ENCODE measurements around the gene DNAJC13. TPM values are rescaled to one million over a fixed set of nuclear protein-coding genes. Genes with fewer than 3 reads are reported as not detected.

Gene DNAJC13
- total RNA-seq, 1 experiment from 2014 or later = 28.5 TPM

- DNase-seq (ENCODE audit: low spot score) (no peak), ATAC-seq (no peak)
- CTCF ChIA-PET = no interaction called here
- no peak for TF ChIP-seq ZNF232 (CRISPR knock-in tag; IDR thresholded peaks at IDR 0.05)
- TF ChIP-seq TP53 (CRISPR knock-in tag; IDR thresholded peaks at IDR 0.05) = no peak
- TF ChIP-seq, protein P1, sequence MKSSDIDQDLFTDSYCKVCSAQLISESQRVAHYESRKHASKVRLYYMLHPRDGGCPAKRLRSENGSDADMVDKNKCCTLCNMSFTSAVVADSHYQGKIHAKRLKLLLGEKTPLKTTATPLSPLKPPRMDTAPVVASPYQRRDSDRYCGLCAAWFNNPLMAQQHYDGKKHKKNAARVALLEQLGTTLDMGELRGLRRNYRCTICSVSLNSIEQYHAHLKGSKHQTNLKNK (CRISPR knock-in tag; IDR thresholded peaks at IDR 0.05) = no peak
- no peak for TF ChIP-seq MYBL2 (CRISPR knock-in tag; IDR thresholded peaks at IDR 0.05)
- no peak for TF ChIP-seq GRHL2 (CRISPR knock-in tag; IDR thresholded peaks at IDR 0.05; ENCODE audit: insufficient replicate concordance, severe bottlenecking)
- no peak for TF ChIP-seq TEAD4 (CRISPR knock-in tag; IDR thresholded peaks at IDR 0.05)
- no peak for TF ChIP-seq ZNF396 (CRISPR knock-in tag; IDR thresholded peaks at IDR 0.05; ENCODE audit: borderline replicate concordance)
- no peak for TF ChIP-seq STAT6 (CRISPR knock-in tag; conservative IDR thresholded peaks at IDR 0.05; ENCODE audit: low read depth)
- no peak for TF ChIP-seq HMGXB4 (CRISPR knock-in tag; IDR thresholded peaks at IDR 0.05)
- no peak for TF ChIP-seq PRRX2 (CRISPR knock-in tag; IDR thresholded peaks at IDR 0.05)
- TF ChIP-seq, protein P2, sequence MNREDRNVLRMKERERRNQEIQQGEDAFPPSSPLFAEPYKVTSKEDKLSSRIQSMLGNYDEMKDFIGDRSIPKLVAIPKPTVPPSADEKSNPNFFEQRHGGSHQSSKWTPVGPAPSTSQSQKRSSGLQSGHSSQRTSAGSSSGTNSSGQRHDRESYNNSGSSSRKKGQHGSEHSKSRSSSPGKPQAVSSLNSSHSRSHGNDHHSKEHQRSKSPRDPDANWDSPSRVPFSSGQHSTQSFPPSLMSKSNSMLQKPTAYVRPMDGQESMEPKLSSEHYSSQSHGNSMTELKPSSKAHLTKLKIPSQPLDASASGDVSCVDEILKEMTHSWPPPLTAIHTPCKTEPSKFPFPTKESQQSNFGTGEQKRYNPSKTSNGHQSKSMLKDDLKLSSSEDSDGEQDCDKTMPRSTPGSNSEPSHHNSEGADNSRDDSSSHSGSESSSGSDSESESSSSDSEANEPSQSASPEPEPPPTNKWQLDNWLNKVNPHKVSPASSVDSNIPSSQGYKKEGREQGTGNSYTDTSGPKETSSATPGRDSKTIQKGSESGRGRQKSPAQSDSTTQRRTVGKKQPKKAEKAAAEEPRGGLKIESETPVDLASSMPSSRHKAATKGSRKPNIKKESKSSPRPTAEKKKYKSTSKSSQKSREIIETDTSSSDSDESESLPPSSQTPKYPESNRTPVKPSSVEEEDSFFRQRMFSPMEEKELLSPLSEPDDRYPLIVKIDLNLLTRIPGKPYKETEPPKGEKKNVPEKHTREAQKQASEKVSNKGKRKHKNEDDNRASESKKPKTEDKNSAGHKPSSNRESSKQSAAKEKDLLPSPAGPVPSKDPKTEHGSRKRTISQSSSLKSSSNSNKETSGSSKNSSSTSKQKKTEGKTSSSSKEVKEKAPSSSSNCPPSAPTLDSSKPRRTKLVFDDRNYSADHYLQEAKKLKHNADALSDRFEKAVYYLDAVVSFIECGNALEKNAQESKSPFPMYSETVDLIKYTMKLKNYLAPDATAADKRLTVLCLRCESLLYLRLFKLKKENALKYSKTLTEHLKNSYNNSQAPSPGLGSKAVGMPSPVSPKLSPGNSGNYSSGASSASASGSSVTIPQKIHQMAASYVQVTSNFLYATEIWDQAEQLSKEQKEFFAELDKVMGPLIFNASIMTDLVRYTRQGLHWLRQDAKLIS (CRISPR knock-in tag; IDR thresholded peaks at IDR 0.05; ENCODE audit: borderline replicate concordance) = no peak
- TF ChIP-seq GABPB1 (CRISPR knock-in tag; IDR thresholded peaks at IDR 0.05) = no peak
- TF ChIP-seq CBFB (CRISPR knock-in tag; IDR thresholded peaks at IDR 0.05; ENCODE audit: low read depth) = no peak
- Mint-ChIP-seq H3K27me3 (ENCODE audit: low read depth) (no peaks in the 10 kb centered on the region), H3K4me3 (no peak overlapping the region), H3K36me3 (peaks cover 7% of the 10 kb centered on the region), H3K4me1 (peaks cover 7% of the 10 kb centered on the region), H3K27ac (no peak overlapping the region), H3K9me3 (peaks cover 5% of the 10 kb centered on the region)
- POLR2A ChIA-PET = interaction anchor here (0.9 kb wide), 1 partner anchor 28 kb away, joined by 3 read pairs; the partner anchor contains the start of gene DNAJC13
Observed at GRCh38 chr3:132445817-132446216, 28.5 kb downstream of the DNAJC13 start.

- POLR2A ChIA-PET = no interaction called here
- TF ChIP-seq, protein P3, sequence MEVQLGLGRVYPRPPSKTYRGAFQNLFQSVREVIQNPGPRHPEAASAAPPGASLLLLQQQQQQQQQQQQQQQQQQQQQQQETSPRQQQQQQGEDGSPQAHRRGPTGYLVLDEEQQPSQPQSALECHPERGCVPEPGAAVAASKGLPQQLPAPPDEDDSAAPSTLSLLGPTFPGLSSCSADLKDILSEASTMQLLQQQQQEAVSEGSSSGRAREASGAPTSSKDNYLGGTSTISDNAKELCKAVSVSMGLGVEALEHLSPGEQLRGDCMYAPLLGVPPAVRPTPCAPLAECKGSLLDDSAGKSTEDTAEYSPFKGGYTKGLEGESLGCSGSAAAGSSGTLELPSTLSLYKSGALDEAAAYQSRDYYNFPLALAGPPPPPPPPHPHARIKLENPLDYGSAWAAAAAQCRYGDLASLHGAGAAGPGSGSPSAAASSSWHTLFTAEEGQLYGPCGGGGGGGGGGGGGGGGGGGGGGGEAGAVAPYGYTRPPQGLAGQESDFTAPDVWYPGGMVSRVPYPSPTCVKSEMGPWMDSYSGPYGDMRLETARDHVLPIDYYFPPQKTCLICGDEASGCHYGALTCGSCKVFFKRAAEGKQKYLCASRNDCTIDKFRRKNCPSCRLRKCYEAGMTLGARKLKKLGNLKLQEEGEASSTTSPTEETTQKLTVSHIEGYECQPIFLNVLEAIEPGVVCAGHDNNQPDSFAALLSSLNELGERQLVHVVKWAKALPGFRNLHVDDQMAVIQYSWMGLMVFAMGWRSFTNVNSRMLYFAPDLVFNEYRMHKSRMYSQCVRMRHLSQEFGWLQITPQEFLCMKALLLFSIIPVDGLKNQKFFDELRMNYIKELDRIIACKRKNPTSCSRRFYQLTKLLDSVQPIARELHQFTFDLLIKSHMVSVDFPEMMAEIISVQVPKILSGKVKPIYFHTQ (CRISPR knock-in tag; IDR thresholded peaks at IDR 0.05) = no peak
- TF ChIP-seq TEAD1 (CRISPR knock-in tag; IDR thresholded peaks at IDR 0.05) (no peak), ESRRA (CRISPR knock-in tag; IDR thresholded peaks at IDR 0.05; ENCODE audit: borderline replicate concordance) (no peak), ZNF138 (CRISPR knock-in tag; conservative IDR thresholded peaks at IDR 0.05) (no peak)
- TF ChIP-seq, protein P4, sequence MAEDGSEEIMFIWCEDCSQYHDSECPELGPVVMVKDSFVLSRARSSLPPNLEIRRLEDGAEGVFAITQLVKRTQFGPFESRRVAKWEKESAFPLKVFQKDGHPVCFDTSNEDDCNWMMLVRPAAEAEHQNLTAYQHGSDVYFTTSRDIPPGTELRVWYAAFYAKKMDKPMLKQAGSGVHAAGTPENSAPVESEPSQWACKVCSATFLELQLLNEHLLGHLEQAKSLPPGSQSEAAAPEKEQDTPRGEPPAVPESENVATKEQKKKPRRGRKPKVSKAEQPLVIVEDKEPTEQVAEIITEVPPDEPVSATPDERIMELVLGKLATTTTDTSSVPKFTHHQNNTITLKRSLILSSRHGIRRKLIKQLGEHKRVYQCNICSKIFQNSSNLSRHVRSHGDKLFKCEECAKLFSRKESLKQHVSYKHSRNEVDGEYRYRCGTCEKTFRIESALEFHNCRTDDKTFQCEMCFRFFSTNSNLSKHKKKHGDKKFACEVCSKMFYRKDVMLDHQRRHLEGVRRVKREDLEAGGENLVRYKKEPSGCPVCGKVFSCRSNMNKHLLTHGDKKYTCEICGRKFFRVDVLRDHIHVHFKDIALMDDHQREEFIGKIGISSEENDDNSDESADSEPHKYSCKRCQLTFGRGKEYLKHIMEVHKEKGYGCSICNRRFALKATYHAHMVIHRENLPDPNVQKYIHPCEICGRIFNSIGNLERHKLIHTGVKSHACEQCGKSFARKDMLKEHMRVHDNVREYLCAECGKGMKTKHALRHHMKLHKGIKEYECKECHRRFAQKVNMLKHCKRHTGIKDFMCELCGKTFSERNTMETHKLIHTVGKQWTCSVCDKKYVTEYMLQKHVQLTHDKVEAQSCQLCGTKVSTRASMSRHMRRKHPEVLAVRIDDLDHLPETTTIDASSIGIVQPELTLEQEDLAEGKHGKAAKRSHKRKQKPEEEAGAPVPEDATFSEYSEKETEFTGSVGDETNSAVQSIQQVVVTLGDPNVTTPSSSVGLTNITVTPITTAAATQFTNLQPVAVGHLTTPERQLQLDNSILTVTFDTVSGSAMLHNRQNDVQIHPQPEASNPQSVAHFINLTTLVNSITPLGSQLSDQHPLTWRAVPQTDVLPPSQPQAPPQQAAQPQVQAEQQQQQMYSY (CRISPR knock-in tag; IDR thresholded peaks at IDR 0.05) = no peak
Observed at GRCh38 chr3:132448216-132448961, 31.1 kb downstream of the DNAJC13 start.

More at GRCh38 chr3:132448216-132448961, 31.1 kb downstream of the DNAJC13 start:
- CTCF ChIA-PET = no interaction called here
- H3K4me1 Mint-ChIP-seq = peaks cover 7% of the 10 kb centered on the region
- ATAC-seq = no peak
- no peak overlapping the region for H3K4me3 Mint-ChIP-seq
- peaks cover 13% of the 10 kb centered on the region for H3K36me3 Mint-ChIP-seq
- no peaks in the 10 kb centered on the region for H3K9me3 Mint-ChIP-seq
- H3K27ac Mint-ChIP-seq = no peak overlapping the region
- no peak for DNase-seq (ENCODE audit: low spot score)
- no peaks in the 10 kb centered on the region for H3K27me3 Mint-ChIP-seq (ENCODE audit: low read depth)
